ENCODE measurements around the gene TMEM239.

TMEM239 gene

DNA sequence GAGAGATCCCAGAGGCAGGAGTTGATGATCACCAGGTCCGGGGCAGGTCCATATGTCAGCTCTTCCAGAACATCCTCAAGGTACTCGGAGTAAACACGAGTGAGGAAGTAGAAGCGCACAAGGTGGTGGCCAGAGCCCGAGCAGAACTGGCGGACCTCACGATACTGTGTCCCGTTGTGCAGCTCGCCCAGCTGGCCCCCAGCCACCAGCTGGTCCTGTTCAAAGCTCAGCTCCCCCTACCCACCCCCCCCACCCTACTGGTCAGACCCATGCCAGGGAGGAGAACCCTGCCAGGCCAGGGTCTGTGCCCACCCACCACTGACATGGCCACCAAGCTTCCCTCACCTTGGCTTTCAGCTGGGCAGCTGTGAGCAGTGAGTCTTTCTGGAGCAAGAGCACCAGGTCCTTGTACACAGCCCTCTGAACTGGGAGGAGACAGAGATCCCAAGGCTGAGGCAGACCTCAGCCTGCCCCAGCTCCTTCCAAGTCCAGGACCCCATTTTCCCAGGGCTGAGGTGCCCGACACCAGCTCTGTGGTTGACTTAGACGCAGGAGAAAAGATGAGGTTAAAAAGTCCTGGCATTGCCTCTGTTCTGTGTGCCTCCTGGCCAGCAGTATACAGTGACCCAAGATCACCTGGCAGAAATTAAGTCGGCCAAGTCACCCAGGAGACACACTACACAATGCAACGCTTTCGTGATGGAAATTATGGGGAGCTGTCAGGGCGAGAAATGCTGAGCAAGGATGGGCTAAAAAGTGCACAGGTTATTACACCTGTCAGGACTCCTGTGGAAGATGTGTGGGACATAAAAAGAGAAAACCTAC is 22.9 kb downstream of the TMEM239 start (continued):
- TF ChIP-seq, protein P1, sequence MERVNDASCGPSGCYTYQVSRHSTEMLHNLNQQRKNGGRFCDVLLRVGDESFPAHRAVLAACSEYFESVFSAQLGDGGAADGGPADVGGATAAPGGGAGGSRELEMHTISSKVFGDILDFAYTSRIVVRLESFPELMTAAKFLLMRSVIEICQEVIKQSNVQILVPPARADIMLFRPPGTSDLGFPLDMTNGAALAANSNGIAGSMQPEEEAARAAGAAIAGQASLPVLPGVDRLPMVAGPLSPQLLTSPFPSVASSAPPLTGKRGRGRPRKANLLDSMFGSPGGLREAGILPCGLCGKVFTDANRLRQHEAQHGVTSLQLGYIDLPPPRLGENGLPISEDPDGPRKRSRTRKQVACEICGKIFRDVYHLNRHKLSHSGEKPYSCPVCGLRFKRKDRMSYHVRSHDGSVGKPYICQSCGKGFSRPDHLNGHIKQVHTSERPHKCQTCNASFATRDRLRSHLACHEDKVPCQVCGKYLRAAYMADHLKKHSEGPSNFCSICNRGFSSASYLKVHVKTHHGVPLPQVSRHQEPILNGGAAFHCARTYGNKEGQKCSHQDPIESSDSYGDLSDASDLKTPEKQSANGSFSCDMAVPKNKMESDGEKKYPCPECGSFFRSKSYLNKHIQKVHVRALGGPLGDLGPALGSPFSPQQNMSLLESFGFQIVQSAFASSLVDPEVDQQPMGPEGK (CRISPR knock-in tag; IDR thresholded peaks at IDR 0.05; ENCODE audit: borderline replicate concordance) = no peak
- TF ChIP-seq ZC3H10 (CRISPR knock-in tag; IDR thresholded peaks at IDR 0.05) = no peak
- TF ChIP-seq CSDC2 (CRISPR knock-in tag; IDR thresholded peaks at IDR 0.05) = no peak
- no peak for TF ChIP-seq RARB (CRISPR knock-in tag; IDR thresholded peaks at IDR 0.05)

DNA sequence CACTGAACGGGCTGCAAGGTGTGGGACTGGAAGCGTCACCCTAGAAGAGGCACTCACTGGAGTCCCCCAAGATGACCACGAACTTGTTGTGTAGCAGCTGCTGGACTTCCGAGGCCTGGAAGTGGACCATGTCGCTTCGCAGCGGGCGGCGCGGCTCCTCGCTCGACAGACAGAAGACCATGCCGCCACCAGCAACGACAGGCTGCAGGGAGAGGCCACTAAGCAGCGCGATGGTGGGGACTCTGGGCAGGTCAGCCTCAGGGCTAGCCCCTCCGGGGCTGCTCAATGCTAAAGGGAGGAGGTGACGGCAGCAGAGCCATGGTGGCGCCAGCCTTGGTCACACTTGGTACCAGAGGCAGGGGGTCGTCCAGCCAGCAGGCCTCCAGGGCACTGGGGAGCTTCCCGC is 23.6 kb downstream of the TMEM239 start:
- ATAC-seq = no peak
- no peak for TF ChIP-seq RARB (CRISPR knock-in tag; IDR thresholded peaks at IDR 0.05)
- TF ChIP-seq, protein P2, sequence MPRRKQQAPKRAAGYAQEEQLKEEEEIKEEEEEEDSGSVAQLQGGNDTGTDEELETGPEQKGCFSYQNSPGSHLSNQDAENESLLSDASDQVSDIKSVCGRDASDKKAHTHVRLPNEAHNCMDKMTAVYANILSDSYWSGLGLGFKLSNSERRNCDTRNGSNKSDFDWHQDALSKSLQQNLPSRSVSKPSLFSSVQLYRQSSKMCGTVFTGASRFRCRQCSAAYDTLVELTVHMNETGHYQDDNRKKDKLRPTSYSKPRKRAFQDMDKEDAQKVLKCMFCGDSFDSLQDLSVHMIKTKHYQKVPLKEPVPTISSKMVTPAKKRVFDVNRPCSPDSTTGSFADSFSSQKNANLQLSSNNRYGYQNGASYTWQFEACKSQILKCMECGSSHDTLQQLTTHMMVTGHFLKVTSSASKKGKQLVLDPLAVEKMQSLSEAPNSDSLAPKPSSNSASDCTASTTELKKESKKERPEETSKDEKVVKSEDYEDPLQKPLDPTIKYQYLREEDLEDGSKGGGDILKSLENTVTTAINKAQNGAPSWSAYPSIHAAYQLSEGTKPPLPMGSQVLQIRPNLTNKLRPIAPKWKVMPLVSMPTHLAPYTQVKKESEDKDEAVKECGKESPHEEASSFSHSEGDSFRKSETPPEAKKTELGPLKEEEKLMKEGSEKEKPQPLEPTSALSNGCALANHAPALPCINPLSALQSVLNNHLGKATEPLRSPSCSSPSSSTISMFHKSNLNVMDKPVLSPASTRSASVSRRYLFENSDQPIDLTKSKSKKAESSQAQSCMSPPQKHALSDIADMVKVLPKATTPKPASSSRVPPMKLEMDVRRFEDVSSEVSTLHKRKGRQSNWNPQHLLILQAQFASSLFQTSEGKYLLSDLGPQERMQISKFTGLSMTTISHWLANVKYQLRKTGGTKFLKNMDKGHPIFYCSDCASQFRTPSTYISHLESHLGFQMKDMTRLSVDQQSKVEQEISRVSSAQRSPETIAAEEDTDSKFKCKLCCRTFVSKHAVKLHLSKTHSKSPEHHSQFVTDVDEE (CRISPR knock-in tag; IDR thresholded peaks at IDR 0.05) = no peak
- no peak for TF ChIP-seq PPARA (CRISPR knock-in tag; IDR thresholded peaks at IDR 0.05; ENCODE audit: borderline replicate concordance)
- no peak for TF ChIP-seq ZFP3 (CRISPR knock-in tag; IDR thresholded peaks at IDR 0.05)
- no peak for TF ChIP-seq CSDC2 (CRISPR knock-in tag; IDR thresholded peaks at IDR 0.05)
- TF ChIP-seq ISL1 (CRISPR knock-in tag; IDR thresholded peaks at IDR 0.05) = no peak
- TF ChIP-seq GLIS3 (CRISPR knock-in tag; IDR thresholded peaks at IDR 0.05) = no peak
- TF ChIP-seq ZC3H10 (CRISPR knock-in tag; IDR thresholded peaks at IDR 0.05) = no peak
- no peak for TF ChIP-seq ZNF565 (CRISPR knock-in tag; conservative IDR thresholded peaks at IDR 0.05; ENCODE audit: low read depth)
- no peak for TF ChIP-seq ZFP30 (CRISPR knock-in tag; IDR thresholded peaks at IDR 0.05)

DNA sequence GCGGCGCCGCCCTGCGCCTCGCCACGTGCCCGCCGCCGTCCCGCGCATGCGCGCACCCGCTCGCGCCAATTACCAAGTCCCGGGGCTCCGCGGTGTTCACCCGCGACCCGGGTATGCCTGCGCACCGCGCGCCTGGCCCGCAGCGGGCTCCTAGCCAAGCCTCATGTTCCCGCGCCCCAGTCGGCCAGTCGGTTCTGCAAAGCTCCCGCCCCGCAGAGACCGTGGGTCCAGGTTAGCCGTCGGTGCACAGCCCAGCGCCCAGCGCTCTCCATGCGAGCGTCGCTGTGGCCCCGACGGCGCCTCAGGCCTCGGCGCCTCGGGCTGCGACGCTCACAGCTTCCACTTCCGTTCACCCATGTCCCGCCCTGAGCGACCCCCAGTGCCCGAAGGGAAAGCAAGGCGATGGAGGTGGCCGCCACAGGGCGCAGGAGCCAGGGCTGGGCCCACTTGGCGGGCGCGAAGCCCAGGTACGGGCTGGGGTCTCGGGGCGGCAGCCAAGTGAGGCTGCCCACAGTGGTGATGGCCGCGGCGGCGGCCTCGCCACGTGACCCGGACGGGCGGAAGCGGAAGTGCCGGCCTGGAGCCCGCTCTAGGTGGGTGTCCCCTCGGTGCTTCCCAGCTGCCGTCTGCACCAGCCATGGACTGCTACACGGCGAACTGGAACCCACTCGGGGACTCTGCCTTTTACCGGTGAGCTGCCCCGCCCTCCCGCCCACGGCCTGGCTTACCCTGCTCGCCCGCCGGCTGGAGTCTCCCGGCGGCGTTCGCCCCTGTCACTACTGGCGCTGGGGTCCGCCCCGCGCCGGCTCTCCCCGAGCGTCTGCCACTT is 24.2 kb downstream of the TMEM239 start, which contains the start of the genes PCED1A and VPS16:
TSS of gene PCED1A (minus strand) at position 518 of the 829 bp plus-strand sequence. CDS start 743 bp downstream, outside the sequence.
TSS of gene VPS16 (plus strand) at position 608 of the 829 bp plus-strand sequence. CDS start at position 638, 30 bp downstream.
- TF ChIP-seq ZFP30 (CRISPR knock-in tag; IDR thresholded peaks at IDR 0.05) (no peak), SNAI2 (CRISPR knock-in tag; IDR thresholded peaks at IDR 0.05) (0 out of 2 replicates have a peak, but pooled peaks have one; percentile 12), ZFP3 (CRISPR knock-in tag; IDR thresholded peaks at IDR 0.05) (peak; percentile 90), ARNTL (CRISPR knock-in tag; IDR thresholded peaks at IDR 0.05; ENCODE audit: borderline replicate concordance, low read depth) (0 out of 2 replicates have a peak, but pooled peaks have one; percentile 14), TCF4 (CRISPR knock-in tag; IDR thresholded peaks at IDR 0.05; ENCODE audit: borderline replicate concordance) (no peak), PPARA (CRISPR knock-in tag; IDR thresholded peaks at IDR 0.05; ENCODE audit: borderline replicate concordance) (no peak), ZNF565 (CRISPR knock-in tag; conservative IDR thresholded peaks at IDR 0.05; ENCODE audit: low read depth) (0 out of 2 replicates have a peak, but pooled peaks have one; percentile 5)
- TF ChIP-seq, protein P3, sequence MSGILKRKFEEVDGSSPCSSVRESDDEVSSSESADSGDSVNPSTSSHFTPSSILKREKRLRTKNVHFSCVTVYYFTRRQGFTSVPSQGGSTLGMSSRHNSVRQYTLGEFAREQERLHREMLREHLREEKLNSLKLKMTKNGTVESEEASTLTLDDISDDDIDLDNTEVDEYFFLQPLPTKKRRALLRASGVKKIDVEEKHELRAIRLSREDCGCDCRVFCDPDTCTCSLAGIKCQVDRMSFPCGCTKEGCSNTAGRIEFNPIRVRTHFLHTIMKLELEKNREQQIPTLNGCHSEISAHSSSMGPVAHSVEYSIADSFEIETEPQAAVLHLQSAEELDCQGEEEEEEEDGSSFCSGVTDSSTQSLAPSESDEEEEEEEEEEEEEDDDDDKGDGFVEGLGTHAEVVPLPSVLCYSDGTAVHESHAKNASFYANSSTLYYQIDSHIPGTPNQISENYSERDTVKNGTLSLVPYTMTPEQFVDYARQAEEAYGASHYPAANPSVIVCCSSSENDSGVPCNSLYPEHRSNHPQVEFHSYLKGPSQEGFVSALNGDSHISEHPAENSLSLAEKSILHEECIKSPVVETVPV (CRISPR knock-in tag; IDR thresholded peaks at IDR 0.05) = no peak
- TF ChIP-seq, protein P1 (CRISPR knock-in tag; IDR thresholded peaks at IDR 0.05; ENCODE audit: borderline replicate concordance) = no peak
- ATAC-seq = peak; percentile 99

DNA sequence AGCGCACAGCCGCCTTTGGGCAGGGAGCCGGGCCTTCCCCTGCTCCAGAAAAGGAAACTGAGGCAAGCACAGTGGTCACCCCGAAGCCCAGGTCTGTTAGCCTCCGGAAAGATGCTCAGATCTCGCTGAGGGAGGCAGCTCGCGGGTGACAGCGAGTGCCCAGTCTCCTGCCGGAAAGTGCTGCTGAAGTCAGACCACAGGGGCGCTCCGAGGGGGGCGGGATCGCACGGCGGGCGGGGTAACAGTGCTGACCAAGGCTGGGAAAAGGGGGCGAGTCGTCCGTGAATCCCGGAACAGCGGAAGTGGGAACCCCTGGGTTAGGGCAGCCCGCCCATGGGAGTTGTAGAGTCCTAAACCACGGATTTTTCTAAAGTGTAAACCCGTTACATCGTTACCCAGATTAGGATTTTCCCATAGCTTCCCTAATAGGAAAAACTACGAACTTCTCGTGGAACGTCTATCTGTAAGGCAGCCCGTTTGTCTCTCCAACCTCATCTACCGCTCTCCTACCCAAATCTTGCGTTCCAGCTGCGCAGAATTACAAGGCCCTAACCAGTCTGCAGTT is 24.9 kb downstream of the TMEM239 start:
- peak; percentile 83 for ATAC-seq
- TF ChIP-seq ESRRG (CRISPR knock-in tag; IDR thresholded peaks at IDR 0.05) = no peak
- TF ChIP-seq ZNF565 (CRISPR knock-in tag; conservative IDR thresholded peaks at IDR 0.05; ENCODE audit: low read depth) = no peak
- TF ChIP-seq PPARA (CRISPR knock-in tag; IDR thresholded peaks at IDR 0.05; ENCODE audit: borderline replicate concordance) = no peak
- no peak for TF ChIP-seq ARNTL (CRISPR knock-in tag; IDR thresholded peaks at IDR 0.05; ENCODE audit: borderline replicate concordance, low read depth)
- no peak for TF ChIP-seq CSDC2 (CRISPR knock-in tag; IDR thresholded peaks at IDR 0.05)
- no peak for TF ChIP-seq GLIS3 (CRISPR knock-in tag; IDR thresholded peaks at IDR 0.05)
- TF ChIP-seq ISL1 (CRISPR knock-in tag; IDR thresholded peaks at IDR 0.05) = no peak
- no peak for TF ChIP-seq ZFP3 (CRISPR knock-in tag; IDR thresholded peaks at IDR 0.05)
- TF ChIP-seq, protein P4, sequence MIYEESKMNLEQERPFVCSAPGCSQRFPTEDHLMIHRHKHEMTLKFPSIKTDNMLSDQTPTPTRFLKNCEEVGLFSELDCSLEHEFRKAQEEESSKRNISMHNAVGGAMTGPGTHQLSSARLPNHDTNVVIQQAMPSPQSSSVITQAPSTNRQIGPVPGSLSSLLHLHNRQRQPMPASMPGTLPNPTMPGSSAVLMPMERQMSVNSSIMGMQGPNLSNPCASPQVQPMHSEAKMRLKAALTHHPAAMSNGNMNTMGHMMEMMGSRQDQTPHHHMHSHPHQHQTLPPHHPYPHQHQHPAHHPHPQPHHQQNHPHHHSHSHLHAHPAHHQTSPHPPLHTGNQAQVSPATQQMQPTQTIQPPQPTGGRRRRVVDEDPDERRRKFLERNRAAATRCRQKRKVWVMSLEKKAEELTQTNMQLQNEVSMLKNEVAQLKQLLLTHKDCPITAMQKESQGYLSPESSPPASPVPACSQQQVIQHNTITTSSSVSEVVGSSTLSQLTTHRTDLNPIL (CRISPR knock-in tag; IDR thresholded peaks at IDR 0.05; ENCODE audit: low read depth) = no peak
- TF ChIP-seq ZNF8 (CRISPR knock-in tag; IDR thresholded peaks at IDR 0.05) = no peak
- TF ChIP-seq, protein P2 (CRISPR knock-in tag; IDR thresholded peaks at IDR 0.05) = no peak
